ENCODE results near the gene PGLYRP1. TPM values are rescaled to one million over a fixed set of nuclear protein-coding genes. Genes with fewer than 3 reads are reported as not detected.

PGLYRP1 gene
- 0.93 TPM for total RNA-seq

DNA sequence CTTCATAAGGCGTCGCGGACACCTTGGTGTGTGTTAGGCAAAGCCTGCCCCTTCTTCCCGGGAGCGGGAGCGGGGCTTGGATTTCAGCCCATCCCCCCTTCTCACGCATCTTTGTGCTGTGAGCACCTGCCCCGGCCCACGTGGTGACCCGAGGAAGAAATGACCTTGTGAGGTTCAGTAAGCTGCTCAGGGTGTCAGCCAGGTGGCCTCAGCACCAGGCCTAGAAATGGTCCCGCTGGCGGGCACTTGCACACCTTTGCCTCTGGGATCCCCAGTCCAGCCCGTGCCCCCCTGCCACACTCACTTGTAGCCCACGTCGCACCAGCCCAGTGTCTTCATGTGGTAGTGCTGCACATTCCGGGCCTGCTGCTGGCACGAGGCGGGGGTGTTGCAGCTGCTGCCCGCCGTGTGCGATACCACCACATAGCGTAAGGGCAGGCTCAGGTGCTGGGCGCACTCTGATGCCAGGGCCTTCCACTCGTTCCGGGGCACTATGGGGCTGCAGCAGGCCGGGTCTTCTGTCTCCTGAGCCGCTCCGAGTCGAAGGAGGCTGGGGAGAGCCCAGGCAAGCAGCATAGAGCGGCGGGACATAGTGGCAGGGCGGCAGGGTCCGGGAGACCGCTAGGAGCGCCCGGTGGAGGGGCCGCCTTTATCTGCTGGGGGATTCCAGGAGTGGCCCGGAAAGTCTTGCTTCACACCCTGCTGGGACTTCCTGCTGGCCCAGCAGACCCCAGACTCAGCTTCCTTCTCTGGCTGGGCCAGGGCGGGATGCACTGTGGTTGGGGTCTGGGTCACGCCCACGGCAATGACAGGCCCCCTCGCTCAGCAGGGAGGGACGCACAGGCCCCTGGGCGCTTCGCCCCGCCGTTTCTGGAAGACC, at the start of gene PGLYRP1:
Gene PGLYRP1, minus strand, starts transcription at position 623 of the 880 bp plus-strand sequence. Its CDS starts 32 bp downstream, at position 591.

GRCh38 chr19:46040952-46041500, 18.2 kb upstream of the PGLYRP1 start, which contains the start of gene IGFL4:
TSS of gene IGFL4 (minus strand) at chr19:46041002. CDS start at chr19:46040962, 40 bp downstream.

DNA sequence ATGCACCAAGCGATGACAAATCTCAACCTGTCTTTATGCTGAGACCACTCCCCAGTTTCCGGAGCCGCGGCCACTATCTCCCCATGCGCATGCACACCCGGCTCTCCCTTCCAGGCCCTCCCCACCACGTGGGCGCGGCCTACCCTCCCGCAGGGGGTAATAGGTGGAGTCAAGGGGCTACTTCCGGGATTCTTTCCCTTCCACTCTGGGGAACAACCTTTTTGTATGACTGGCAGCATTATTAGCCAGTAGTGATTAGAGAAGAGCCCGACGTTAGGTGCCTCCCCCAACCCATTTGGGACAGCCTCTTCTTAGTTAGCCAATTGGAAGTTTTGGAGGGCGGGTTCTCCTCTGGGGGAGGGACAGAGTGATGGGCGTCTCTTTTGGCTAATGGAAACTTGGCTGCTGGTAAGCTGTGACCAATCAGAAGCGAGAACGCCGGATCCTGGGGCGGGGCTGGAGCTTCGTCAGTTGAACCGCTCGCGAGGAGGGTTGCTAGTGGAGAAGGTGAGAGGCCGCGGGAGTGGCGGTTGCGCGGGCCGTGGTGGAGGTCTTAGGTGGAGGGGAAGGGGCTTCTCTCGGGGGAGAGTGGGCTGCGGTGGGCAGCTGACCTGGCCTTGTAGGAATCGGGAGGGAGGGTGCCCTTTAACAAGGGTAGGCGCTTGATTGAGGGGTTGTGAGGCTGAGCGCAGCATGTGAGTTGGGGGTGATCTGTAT, 27.7 kb downstream of the PGLYRP1 start, which contains the start of gene CCDC61:
Gene CCDC61, plus strand, starts transcription at position 470 of the 717 bp plus-strand sequence. CDS start 7,552 bp downstream, outside the sequence.

GRCh38 chr19:45973553-45974338, 49.1 kb downstream of the PGLYRP1 start, which contains the start of gene NOVA2:
TSS of gene NOVA2 (minus strand) at chr19:45973865. CDS start at chr19:45973351, 514 bp downstream.

Other genes starting within 250 kb of the PGLYRP1 start
- 61.5 TPM for gene DMPK, start 240.6 kb downstream of the PGLYRP1 start, total RNA-seq
- 49.6 TPM for gene DMWD, start 230.2 kb downstream of the PGLYRP1 start, total RNA-seq
- gene RSPH6A, start 207.7 kb downstream of the PGLYRP1 start, total RNA-seq = 0.22 TPM
- 49.0 TPM for gene SYMPK, start 159.9 kb downstream of the PGLYRP1 start, total RNA-seq
- not detected for gene FOXA3, start 158.7 kb downstream of the PGLYRP1 start, total RNA-seq
- gene IRF2BP1, start 136.9 kb downstream of the PGLYRP1 start, total RNA-seq = 39.5 TPM
- 3.2 TPM for gene MYPOP, start 120.4 kb downstream of the PGLYRP1 start, total RNA-seq
- gene NANOS2, start 108.3 kb downstream of the PGLYRP1 start, total RNA-seq = not detected
- 10.1 TPM for gene NOVA2, start 49.2 kb downstream of the PGLYRP1 start, total RNA-seq
- 10.3 TPM for gene CCDC61, start 27.6 kb downstream of the PGLYRP1 start, total RNA-seq
- 0.77 TPM for gene IGFL4, start 17.9 kb upstream of the PGLYRP1 start, total RNA-seq
- gene IGFL3, start 101.6 kb upstream of the PGLYRP1 start, total RNA-seq = not detected
- not detected for gene IGFL2, start 125.2 kb upstream of the PGLYRP1 start, total RNA-seq
- not detected for gene IGFL1, start 206.7 kb upstream of the PGLYRP1 start, total RNA-seq